Cardiac fibroblast (primary cell): ENCODE data around the gene EMP1.

ENCODE experiments used
- DNase-seq, 2 donors: peaks; one replicate each; pipeline versions ENCODE4 v3.0.0 to v3.0.0-alpha.2; 2010; ENCODE audit warnings: low read depth in 2 of 2
- H3K4me3 ChIP-seq, 2 donors: replicated peaks in 1 of 2; 1 replicate in 1 of 2; 2 replicates in 1 of 2; pipeline ENCODE4 v1.5.1; 2011; ENCODE audit warnings: low read depth in 2 of 2, low read length in 2 of 2, mild to moderate bottlenecking in 2 of 2, moderate library complexity in 1 of 2
- CTCF ChIP-seq: IDR thresholded peaks from one replicate; pipeline ENCODE4 v1.5.1; 2011; ENCODE audit warnings: low read depth, mild to moderate bottlenecking, low read length, inconsistent platforms

Gene EMP1

GRCh38 chr12:13227191-13227590, 30.7 kb downstream of the EMP1 start:
- TF ChIP-seq CTCF, result no peak
- no peak overlapping the region for H3K4me3 ChIP-seq
- no peak for DNase-seq

GRCh38 chr12:13228579-13228978, 32.1 kb downstream of the EMP1 start:
- H3K4me3 ChIP-seq, result no peak overlapping the region
- no peak for TF ChIP-seq CTCF
- DNase-seq, result no peak

- H3K4me3 ChIP-seq, result no peak overlapping the region
- no peak for DNase-seq
- TF ChIP-seq CTCF, result no peak
Measured at GRCh38 chr12:13229504-13229903, 33.0 kb downstream of the EMP1 start.

- no peak for TF ChIP-seq CTCF
- H3K4me3 ChIP-seq, result no peak overlapping the region
- peak in 1 of 2 donors; percentile 35 for DNase-seq
Measured at GRCh38 chr12:13230500-13230899, 34.0 kb downstream of the EMP1 start.

GRCh38 chr12:13233830-13234641, 37.5 kb downstream of the EMP1 start:
- peak; percentile 79 to 82 for DNase-seq
- peak; percentile 96 for TF ChIP-seq CTCF
- no peak overlapping the region for H3K4me3 ChIP-seq

- no peak overlapping the region for H3K4me3 ChIP-seq
- no peak for TF ChIP-seq CTCF
- no peak for DNase-seq
Measured at GRCh38 chr12:13238204-13238603, 41.7 kb downstream of the EMP1 start.
